Measurements from ENCODE around the gene GH1. TPM values are rescaled to one million over a fixed set of nuclear protein-coding genes. Genes with fewer than 3 reads are reported as not detected.

Gene GH1
- total RNA-seq, 3 donors from 2014 or later = not detected

DNA sequence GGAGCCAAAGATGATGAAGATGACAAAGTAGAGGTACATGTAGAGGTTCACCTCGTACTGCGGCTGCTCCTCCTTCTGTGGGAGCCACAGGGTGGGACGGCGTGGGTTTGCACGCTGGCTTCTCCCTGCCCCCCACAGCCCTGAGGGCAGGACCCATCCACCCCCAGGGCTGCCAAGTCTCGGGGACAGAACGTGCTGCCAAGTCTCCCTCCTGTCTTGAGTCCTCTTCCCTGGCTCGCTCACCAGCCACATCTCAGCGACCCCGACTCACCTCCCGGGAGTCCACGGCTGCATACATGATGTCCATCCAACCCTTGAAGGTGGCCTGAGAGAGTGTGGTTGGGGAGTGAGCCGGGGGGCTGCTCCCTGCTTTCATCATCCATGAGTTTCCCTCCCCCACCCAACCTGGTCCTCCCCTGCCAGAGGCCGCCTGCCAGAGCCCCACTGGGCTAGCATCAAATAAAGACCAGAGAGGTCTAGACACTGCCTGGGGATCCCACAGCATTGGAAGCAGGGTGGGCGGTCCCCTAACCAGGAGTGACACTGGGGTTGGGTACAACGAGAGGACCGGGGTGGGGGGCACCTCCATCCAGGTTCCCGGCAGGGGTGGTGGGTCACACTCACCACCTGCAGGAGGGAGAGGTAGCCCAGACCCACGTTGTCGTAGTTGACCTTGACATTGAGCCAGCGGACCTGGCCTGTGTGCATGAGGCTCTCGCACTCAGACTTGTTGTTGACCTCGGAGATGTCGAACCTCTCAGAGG is 26.3 kb upstream of the GH1 start:
- Histone ChIP-seq H3K4me1 (no peaks in the 10 kb centered on the region), H3K27ac (no peak overlapping the region), H3K36me3 (no peaks in the 10 kb centered on the region), H3K4me3 (no peak overlapping the region), H3K9me3 (no peaks in the 10 kb centered on the region), H3K27me3 (no peaks in the 10 kb centered on the region)
- no peak for TF ChIP-seq POLR2A (IDR thresholded peaks at IDR 0.05)
- TF ChIP-seq, protein P1, sequence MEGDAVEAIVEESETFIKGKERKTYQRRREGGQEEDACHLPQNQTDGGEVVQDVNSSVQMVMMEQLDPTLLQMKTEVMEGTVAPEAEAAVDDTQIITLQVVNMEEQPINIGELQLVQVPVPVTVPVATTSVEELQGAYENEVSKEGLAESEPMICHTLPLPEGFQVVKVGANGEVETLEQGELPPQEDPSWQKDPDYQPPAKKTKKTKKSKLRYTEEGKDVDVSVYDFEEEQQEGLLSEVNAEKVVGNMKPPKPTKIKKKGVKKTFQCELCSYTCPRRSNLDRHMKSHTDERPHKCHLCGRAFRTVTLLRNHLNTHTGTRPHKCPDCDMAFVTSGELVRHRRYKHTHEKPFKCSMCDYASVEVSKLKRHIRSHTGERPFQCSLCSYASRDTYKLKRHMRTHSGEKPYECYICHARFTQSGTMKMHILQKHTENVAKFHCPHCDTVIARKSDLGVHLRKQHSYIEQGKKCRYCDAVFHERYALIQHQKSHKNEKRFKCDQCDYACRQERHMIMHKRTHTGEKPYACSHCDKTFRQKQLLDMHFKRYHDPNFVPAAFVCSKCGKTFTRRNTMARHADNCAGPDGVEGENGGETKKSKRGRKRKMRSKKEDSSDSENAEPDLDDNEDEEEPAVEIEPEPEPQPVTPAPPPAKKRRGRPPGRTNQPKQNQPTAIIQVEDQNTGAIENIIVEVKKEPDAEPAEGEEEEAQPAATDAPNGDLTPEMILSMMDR (IDR thresholded peaks at IDR 0.05) = no peak
- TF ChIP-seq POLR2AphosphoS5 (IDR thresholded peaks at IDR 0.05) = no peak
- intact Hi-C loops (cut with DNase I; ENCODE audit: low total_unique reads) = no loop called here
- DNase-seq (ENCODE audit: low spot score in 2 of 2) = no peak

DNA sequence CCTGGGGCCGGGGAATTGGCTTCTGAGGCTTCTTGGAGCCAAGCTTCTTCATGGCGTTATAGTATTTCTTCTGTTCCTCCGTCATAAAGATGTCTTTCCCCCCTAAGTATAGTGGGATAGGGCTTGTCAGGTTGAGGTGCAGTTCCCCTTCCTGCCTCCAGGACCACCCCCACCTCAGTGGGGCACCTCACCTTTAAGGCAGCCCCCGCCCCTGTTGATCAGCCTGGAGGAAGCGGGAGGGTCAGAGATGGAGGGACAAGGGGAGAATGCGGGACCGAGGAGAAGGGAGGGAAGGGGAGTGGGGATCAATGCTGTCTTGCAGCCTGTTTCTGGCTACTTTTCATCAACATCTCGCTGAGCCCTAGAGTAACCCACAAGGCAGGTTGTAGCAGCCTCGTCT is 25.1 kb upstream of the GH1 start:
- no peaks in the 10 kb centered on the region for H3K36me3 ChIP-seq
- H3K27ac ChIP-seq = no peak overlapping the region
- TF ChIP-seq POLR2A (IDR thresholded peaks at IDR 0.05) = no peak
- no peak for TF ChIP-seq POLR2AphosphoS5 (IDR thresholded peaks at IDR 0.05)
- TF ChIP-seq, protein P1 (IDR thresholded peaks at IDR 0.05) = no peak
- H3K4me1 ChIP-seq = no peaks in the 10 kb centered on the region
- no peaks in the 10 kb centered on the region for H3K27me3 ChIP-seq
- no peak overlapping the region for H3K4me3 ChIP-seq
- H3K9me3 ChIP-seq = no peaks in the 10 kb centered on the region
- no peak for DNase-seq (ENCODE audit: low spot score in 2 of 2)
- intact Hi-C loops (cut with DNase I; ENCODE audit: low total_unique reads) = no loop called here

DNA sequence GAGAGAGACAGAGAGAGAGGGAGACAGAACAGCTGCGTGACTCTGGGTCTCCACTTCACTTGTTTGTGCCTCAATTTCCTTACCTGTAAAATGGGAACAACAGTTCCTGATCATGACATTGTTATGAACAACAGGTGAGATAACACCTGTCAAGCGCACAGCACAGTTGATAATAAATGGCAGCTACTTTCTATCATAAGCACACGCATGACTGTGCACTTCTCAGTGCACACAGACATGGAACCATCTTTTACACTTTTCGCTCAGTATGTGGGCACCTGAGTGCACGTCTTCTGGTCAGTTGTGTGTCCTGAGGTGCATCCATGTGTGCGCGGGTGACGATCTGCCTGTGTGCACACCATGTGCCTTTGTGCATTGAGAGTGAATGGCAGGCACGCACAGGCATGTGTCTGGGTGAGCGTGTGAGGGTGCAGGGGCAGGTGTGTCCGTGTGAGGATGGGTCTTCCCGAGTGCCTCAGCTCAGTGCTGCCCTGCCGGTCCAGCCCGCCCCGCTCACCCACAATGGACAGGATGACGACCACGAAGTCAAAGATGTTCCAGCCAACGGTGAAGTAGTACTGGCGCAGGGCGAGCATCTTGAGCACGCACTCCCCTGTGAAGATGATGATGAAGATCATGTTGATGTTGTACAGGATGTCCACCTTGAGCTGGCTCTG is 23.8 kb upstream of the GH1 start:
- Histone ChIP-seq H3K27me3 (no peaks in the 10 kb centered on the region), H3K4me3 (no peak overlapping the region), H3K27ac (no peak overlapping the region), H3K36me3 (no peaks in the 10 kb centered on the region), H3K4me1 (no peaks in the 10 kb centered on the region), H3K9me3 (no peaks in the 10 kb centered on the region)
- intact Hi-C loops (cut with DNase I; ENCODE audit: low total_unique reads) = no loop called here
- TF ChIP-seq, protein P1 (IDR thresholded peaks at IDR 0.05) = no peak
- TF ChIP-seq POLR2AphosphoS5 (IDR thresholded peaks at IDR 0.05) (no peak), POLR2A (IDR thresholded peaks at IDR 0.05) (no peak)
- DNase-seq (ENCODE audit: low spot score in 2 of 2) = no peak

DNA sequence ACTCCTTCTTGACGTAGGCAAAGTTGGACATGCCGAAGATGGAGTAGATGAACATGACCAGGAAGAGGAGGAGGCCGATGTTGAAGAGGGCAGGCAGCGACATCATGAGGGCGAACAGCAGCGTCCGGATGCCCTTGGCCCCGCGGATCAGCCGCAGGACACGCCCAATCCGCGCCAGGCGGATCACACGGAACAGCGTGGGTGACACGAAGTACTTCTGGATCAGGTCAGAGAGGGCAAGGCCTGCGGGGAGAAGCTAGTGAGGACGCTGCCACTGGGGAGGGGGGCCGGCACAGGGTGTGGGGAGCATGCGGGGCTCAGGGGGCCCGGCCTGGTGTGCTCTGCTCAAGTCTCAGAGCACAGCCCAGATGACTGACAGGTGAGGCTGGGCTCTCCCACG is 23.1 kb upstream of the GH1 start:
- Histone ChIP-seq H3K4me1 (no peaks in the 10 kb centered on the region), H3K27ac (no peak overlapping the region), H3K36me3 (no peaks in the 10 kb centered on the region), H3K4me3 (no peak overlapping the region), H3K9me3 (no peaks in the 10 kb centered on the region), H3K27me3 (no peaks in the 10 kb centered on the region)
- intact Hi-C loops (cut with DNase I; ENCODE audit: low total_unique reads) = no loop called here
- TF ChIP-seq, protein P1 (IDR thresholded peaks at IDR 0.05) = no peak
- TF ChIP-seq POLR2AphosphoS5 (IDR thresholded peaks at IDR 0.05) = no peak
- TF ChIP-seq POLR2A (IDR thresholded peaks at IDR 0.05) = no peak
- no peak for DNase-seq (ENCODE audit: low spot score in 2 of 2)

DNA sequence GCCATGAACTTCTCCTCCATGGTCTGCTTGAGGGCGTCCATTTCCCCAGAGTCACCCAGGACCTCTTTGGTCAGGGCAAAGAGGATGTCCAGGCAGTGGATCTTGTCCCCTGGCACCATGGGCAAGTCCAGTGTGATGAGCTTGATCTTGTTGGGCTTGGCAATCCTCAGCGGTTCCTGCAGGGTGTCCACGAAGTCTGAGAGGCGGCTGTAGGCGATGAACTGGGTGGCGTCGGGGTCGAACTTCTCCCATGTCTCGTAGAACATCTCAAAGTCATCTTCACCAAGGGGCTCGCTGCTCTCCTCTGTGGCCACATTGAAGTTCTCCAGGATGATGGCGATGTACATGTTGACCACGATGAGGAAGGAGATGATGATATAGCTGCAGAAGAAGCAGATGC is 22.5 kb upstream of the GH1 start:
- TF ChIP-seq, protein P1 (IDR thresholded peaks at IDR 0.05) = no peak
- TF ChIP-seq POLR2A (IDR thresholded peaks at IDR 0.05) (no peak), POLR2AphosphoS5 (IDR thresholded peaks at IDR 0.05) (no peak)
- no peaks in the 10 kb centered on the region for H3K36me3 ChIP-seq
- intact Hi-C loops (cut with DNase I; ENCODE audit: low total_unique reads) = no loop called here
- no peaks in the 10 kb centered on the region for H3K4me1 ChIP-seq
- no peak for DNase-seq (ENCODE audit: low spot score in 2 of 2)
- no peaks in the 10 kb centered on the region for H3K9me3 ChIP-seq
- H3K4me3 ChIP-seq = no peak overlapping the region
- H3K27me3 ChIP-seq = no peaks in the 10 kb centered on the region
- no peak overlapping the region for H3K27ac ChIP-seq
